GM21619 (cell line): Measurements from ENCODE around the gene KDM2B.
"Not testable (repeated sequence)": the region's sequence is repeated elsewhere in the genome, so short reads cannot be mapped to it uniquely, and the experiment has no call there.

ENCODE experiments used
- ATAC-seq: cut with Tn5 transposase; IDR thresholded peaks from one replicate; pipeline ENCODE4 v1.9.1; 2021; ENCODE audit not compliant: unreplicated experiment

The KDM2B gene

GRCh38 chr12:121507984-121508383 lies 72.8 kb downstream of the KDM2B start:
- ATAC-seq, result no peak

GRCh38 chr12:121507245-121507644 lies 73.6 kb downstream of the KDM2B start:
- ATAC-seq, result no peak

GRCh38 chr12:121505513-121505912 lies 75.3 kb downstream of the KDM2B start:
- no peak for ATAC-seq

GRCh38 chr12:121504505-121504904 lies 76.3 kb downstream of the KDM2B start:
- no peak for ATAC-seq

GRCh38 chr12:121503395-121503794 lies 77.4 kb downstream of the KDM2B start:
- no peak for ATAC-seq

- no peak for ATAC-seq
Observed at GRCh38 chr12:121501946-121502345, 78.9 kb downstream of the KDM2B start.

- ATAC-seq, result no peak
Observed at GRCh38 chr12:121499929-121500793, 80.7 kb downstream of the KDM2B start.

- no peak for ATAC-seq
Observed at GRCh38 chr12:121495746-121496145, 85.1 kb downstream of the KDM2B start.

- no peak for ATAC-seq
Observed at GRCh38 chr12:121494093-121494787, 86.6 kb downstream of the KDM2B start.

- ATAC-seq, result no peak
Observed at GRCh38 chr12:121490401-121491281, 90.2 kb downstream of the KDM2B start.

- ATAC-seq, result no peak
Observed at GRCh38 chr12:121489874-121490273, 90.9 kb downstream of the KDM2B start.

GRCh38 chr12:121484967-121485366 lies 95.9 kb downstream of the KDM2B start:
- ATAC-seq, result no peak

GRCh38 chr12:121484564-121484963 lies 96.3 kb downstream of the KDM2B start:
- ATAC-seq, result not testable (repeated sequence)

GRCh38 chr12:121483949-121484348 lies 96.9 kb downstream of the KDM2B start:
- no peak for ATAC-seq

- no peak for ATAC-seq
Observed at GRCh38 chr12:121476477-121476876, 104.3 kb downstream of the KDM2B start.

GRCh38 chr12:121475279-121475678 lies 105.5 kb downstream of the KDM2B start:
- no peak for ATAC-seq

GRCh38 chr12:121472150-121472905 lies 108.5 kb downstream of the KDM2B start:
- no peak for ATAC-seq

GRCh38 chr12:121470751-121471150 lies 110.1 kb downstream of the KDM2B start:
- no peak for ATAC-seq

GRCh38 chr12:121468499-121468801 lies 112.4 kb downstream of the KDM2B start:
- no peak for ATAC-seq

GRCh38 chr12:121467638-121468498 lies 113.0 kb downstream of the KDM2B start:
- peak; percentile 25 for ATAC-seq
